CD4-positive, alpha-beta T cell treated with Interleukin-15 for 1 hour (primary cell): ENCODE measurements around the gene RFX5.
"Not testable (repeated sequence)": the region's sequence is repeated elsewhere in the genome, so short reads cannot be mapped to it uniquely, and the experiment has no call there.

Experiments
- DNase-seq: peaks from one replicate; pipeline ENCODE4 v3.0.0-alpha.2; 2020

Gene RFX5

GRCh38 chr1:151346769-151347522 lies at the start of gene RFX5:
Gene RFX5 (minus strand): TSS chr1:151347252. CDS start chr1:151346320, 932 bp downstream.
- DNase-seq = peak; percentile 98

GRCh38 chr1:151396265-151396664 lies 49.2 kb upstream of the RFX5 start:
- DNase-seq = not testable (repeated sequence)

- no peak for DNase-seq
These were observed 46.5 kb upstream of the RFX5 start for GRCh38 chr1:151393583-151393982.

GRCh38 chr1:151391079-151391563 lies 44.1 kb upstream of the RFX5 start:
- no peak for DNase-seq

GRCh38 chr1:151390221-151391078 lies 43.4 kb upstream of the RFX5 start:
- DNase-seq = not testable (repeated sequence)

- DNase-seq = no peak
These were observed 39.0 kb upstream of the RFX5 start for GRCh38 chr1:151386002-151386401.

- DNase-seq = no peak
These were observed 37.5 kb upstream of the RFX5 start for GRCh38 chr1:151384584-151384983.

GRCh38 chr1:151377150-151377884 lies 30.3 kb upstream of the RFX5 start:
- DNase-seq = no peak

GRCh38 chr1:151373196-151373595 lies 26.1 kb upstream of the RFX5 start:
- no peak for DNase-seq

GRCh38 chr1:151372058-151372934 lies 25.2 kb upstream of the RFX5 start, which contains the start of gene SELENBP1:
Gene SELENBP1 (minus strand): TSS chr1:151372705. CDS start chr1:151372641, 64 bp downstream.
- DNase-seq = no peak

- no peak for DNase-seq
These were observed 24.5 kb upstream of the RFX5 start for GRCh38 chr1:151371370-151372057.

GRCh38 chr1:151370211-151370911 lies 23.3 kb upstream of the RFX5 start:
- DNase-seq = no peak

GRCh38 chr1:151369621-151370048 lies 22.6 kb upstream of the RFX5 start:
- no peak for DNase-seq

- DNase-seq = no peak
These were observed 22.2 kb upstream of the RFX5 start for GRCh38 chr1:151369302-151369610.

GRCh38 chr1:151368393-151369301 lies 21.6 kb upstream of the RFX5 start:
- no peak for DNase-seq

GRCh38 chr1:151367658-151368392 lies 20.8 kb upstream of the RFX5 start:
- no peak for DNase-seq

GRCh38 chr1:151364996-151365395 lies 17.9 kb upstream of the RFX5 start:
- no peak for DNase-seq

GRCh38 chr1:151362308-151363155 lies 15.5 kb upstream of the RFX5 start:
- no peak for DNase-seq
